GM21528 (cell line): ENCODE results near the gene AKAP5.
"Not testable (repeated sequence)": the region's sequence is repeated elsewhere in the genome, so short reads cannot be mapped to it uniquely, and the experiment has no call there.

Experiments
- ATAC-seq: cut with Tn5 transposase; IDR thresholded peaks from one replicate; pipeline ENCODE4 v1.9.1; 2021; ENCODE audit warnings: mild to moderate bottlenecking, moderate library complexity; ENCODE audit not compliant: unreplicated experiment, low FRiP score

The AKAP5 gene

DNA sequence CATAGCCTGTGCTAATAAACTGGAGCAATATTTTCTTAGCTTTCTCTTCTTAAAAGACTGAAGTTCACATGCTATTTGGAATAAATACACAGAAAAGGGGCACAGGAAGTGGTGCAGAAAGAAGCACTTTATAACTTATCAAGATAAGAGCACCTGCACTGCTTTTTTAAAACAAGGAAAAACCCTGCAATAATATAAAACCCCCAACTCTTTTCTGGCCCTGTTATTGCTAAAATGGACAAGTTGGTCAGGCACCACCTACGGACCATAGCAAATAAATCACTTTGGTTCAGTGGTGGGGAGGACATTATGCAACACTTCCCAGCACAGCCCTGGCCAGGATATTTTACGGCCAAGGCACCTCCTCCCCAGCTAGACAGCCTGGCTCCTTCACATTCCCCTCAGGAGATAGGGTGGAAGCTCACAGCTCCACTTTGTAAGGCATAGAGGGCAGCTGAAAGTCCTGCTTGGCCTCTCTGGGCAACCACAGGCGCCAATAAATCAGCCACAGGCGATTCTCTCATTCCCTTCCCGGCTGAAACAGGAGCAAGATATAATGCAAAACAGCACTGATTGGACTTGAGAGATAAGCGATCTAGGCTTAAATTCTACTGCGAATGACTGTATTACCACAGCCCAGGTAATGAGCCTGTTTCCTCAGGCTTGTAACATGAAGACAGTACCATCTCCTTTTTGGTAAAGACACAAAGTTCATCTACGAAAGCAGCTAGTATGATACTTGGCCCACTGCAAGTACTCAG is 36.3 kb downstream of the AKAP5 start:
- no peak for ATAC-seq

- ATAC-seq, result no peak
Measured at GRCh38 chr14:64502456-64502855, 37.2 kb downstream of the AKAP5 start.

DNA sequence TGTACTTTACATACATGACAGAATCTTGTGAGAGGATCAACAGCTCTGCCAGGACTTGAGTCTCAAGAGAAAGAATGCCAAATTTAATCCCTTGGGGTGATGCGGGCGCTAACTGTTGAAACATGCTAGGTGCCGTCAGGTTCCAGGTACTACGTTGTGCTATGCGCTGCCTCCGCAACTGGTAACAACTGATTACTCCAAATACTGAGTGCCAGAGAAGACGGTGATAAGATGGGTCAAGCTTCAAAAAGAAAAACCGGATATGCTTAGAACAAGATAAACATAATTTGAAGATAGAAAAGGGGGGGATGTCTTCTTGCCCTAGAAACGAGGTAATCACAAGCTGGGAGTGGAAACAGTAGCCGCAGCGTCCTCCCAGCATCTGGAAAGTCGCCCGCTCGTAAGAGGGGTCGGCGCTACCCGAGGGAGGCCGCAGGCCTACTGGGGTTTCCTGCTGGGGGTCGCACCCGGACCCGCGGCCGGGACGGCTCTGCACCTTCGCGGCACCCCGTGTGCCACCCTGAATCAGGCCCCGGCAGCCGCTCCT is 37.7 kb downstream of the AKAP5 start:
- ATAC-seq, result peak; percentile 7

DNA sequence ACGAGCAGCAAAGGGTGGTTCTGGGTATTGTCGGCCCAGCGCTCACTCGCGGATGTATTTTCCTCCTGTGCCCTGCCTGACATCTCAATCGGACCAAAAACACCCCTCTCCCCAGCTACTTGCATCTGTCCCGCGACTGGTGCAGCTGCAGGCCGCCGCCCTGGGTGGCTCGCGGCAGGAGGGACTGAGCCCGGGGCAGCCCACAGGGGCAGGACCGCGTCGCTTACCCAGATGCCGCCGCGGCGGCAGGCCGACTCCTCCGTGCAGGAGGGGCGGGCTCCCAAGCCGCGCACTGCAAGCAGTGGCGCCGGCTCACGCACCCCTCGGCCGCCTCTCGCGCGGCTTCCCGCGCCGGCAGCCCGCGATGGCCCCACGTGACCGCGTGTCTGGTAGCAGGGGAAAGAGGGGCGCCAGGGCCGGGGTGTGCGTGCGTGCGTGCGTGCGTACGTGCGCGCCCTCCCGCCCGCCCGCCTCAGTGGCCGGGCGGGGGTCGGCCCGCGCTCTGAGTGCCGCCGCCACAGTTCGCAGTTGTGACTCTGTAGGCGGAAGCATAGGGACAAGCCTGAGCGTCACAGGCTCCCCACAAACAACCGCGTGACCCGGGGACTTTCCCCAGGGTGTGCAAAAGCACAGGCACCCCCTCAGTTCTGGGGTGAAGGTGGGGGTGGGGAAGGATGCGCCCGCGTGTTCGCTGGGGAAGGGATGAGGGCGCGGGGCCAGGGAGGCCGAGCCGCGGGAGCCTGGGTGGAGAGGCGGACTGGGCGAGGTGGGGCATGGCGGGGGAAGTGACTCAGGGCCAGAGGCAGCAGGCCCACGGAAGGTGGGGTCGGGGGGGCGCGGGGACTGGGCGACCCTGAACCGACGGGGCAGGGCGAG is 38.4 kb downstream of the AKAP5 start, which contains the start of gene ZBTB25:
TSS of gene ZBTB25 (minus strand) at position 405 of the 876 bp plus-strand sequence. CDS start 13,305 bp downstream, outside the sequence.
- peak; percentile 60 for ATAC-seq

DNA sequence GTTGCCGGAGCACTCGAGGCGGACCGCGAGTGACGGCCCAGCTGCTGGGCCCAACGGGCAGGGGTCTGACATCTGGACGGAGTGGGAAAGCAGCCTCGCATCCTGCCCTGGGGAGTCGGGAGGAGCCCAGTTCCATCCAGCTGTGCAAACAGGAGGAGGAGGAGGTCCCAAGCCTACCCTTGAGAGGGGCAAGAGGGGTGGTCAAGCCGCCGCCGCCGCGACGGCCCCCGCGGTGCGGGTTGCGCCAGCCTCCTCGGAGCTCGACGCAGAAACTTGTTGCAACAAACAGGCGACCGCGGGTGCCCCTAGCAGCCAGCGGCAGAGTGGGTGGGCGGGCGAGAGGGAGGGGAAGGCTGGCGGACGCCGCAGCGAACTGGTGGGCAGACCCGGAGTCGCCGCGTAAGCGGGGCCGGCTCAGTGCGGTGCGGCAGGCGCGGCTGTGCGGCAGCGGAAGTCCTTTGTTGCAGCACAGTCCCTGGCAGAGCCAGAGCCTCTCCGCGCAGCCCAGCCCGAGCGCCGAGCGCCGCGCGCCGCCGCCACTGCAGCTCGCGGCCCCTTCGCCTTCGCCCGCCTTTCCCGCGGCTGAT is 39.1 kb downstream of the AKAP5 start, which contains the start of gene ZBTB1:
TSS of gene ZBTB1 (plus strand) at position 461 of the 587 bp plus-strand sequence. CDS start 16,735 bp downstream, outside the sequence.
- peak; percentile 31 for ATAC-seq

DNA sequence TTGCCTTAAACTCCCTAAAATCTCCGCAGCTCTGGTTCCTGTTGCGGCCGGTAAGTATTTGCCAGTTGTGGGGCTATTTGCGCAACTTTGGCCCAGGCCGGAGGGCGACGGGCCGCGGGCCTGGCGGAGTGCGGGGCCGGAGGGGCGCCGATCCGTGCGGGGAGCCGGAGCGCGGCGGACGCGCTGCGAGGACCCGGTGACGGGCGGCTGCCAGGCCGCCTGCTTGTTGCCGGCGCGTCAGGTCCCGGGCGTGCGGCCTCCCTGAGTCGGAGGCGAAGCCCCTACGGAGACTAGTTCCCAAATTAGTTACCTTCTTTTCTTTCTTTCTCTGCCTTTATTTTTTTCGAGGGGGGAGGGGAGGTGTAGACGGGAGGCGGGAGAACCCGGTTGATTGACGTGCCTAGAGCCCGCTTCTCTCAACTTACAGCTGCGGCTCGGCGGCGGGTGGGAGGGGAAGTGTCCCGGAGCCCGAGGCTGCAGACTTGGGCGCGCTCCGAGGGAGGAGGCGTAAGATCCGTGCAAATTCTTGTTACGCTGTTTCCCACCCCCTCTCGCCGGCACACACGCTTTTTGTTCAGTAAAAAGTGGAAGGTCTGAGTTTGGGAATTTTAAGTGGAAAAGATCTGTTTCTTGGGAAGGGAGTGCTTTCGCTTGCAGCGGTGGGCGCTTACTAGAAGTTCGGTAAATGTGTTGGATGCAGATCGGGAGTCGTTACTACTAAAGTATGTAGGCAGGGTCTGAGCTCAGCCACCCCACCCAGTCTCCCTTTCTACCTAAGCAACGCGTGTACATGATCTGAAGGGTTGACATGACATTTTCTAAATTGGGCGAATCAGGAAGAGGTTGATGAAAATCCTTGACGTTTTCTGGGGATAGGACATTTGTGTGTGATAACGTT is 39.8 kb downstream of the AKAP5 start:
- ATAC-seq, result peak; percentile 25

- ATAC-seq, result no peak
Measured at GRCh38 chr14:64506721-64507120, 41.4 kb downstream of the AKAP5 start.

DNA sequence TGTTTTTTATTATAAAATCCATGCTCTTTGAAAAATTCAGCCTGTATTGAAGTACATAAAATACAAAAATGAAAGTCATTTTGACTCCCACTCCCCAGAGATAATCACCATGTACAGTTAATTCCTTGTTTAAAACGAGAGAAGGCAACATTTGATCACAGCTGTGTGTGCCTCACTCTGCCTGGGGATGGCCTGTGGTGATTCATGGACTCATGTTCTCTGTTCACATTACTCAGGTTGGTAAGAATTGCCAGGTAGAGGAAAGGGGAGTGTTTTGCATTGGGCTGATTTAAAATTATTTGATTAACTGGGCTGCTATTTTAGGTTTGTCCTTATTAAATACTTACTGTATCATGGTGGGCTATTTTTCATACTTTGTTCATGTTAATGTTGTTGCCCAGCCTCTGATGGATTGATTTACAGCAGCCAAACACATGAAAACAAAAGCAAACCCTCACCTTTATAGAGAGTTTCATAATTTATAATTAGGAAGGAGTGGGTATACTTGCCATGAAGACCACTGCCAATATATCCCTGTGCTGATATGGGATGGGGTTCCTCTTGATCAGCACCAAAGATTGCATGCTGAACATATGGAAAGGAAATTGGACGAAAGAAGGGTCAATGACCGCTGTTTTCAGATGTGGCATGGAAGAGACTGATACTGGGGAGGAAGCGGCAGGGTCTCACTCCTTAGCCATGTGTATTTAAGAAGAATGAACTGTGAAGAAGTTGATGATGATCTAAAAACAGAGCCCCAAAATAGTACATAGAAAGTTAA is 42.3 kb downstream of the AKAP5 start:
- no peak for ATAC-seq

DNA sequence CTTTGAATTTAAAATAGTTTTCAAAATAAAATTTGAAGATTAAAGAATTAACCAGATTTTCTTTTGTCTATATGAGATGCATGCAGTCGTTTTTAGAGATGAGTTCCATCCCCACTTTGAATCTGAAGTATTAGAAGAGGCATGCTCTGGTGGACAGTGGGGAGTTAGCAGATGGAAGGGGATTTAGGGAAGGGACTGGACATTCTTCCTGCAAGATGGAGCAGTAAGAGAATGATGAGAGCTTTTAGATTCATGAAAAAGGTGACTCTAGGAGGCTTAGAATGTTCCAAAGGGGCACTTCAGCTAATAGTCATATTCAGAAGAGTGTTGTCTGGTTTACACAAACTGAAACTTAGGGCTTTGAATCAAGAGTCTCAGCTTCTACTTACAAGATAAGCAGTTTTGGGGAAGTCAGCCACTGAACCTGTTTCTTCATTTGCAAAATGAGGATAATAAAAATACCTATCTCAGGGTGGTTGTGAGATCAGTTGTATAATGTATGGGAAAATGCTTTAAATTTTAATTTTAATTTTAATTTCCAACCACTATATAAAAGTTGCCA is 43.0 kb downstream of the AKAP5 start:
- no peak for ATAC-seq

DNA sequence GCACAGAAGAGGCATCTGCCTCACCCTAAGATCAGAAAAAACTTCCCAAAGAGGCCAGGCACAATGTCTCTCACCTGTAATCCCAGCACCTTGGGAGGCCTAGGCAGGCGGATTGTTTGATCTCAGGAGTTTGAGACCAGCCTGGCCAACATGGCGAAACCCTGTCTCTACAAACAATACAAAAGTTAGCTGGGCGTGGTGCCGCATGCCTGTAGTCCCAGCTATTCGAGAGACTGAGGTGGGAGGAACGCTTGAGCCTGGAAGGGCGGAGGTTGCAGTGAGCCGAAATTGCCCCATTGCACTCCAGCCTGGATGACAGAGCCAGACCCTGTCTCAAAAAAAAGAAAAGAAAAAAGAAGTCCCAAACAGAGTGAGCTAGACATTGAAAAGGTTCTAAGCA is 43.7 kb downstream of the AKAP5 start:
- ATAC-seq, result no peak

GRCh38 chr14:64510825-64511671 is 45.7 kb downstream of the AKAP5 start:
- ATAC-seq, result no peak

- ATAC-seq, result no peak
Measured at GRCh38 chr14:64513271-64513670, 48.0 kb downstream of the AKAP5 start.

DNA sequence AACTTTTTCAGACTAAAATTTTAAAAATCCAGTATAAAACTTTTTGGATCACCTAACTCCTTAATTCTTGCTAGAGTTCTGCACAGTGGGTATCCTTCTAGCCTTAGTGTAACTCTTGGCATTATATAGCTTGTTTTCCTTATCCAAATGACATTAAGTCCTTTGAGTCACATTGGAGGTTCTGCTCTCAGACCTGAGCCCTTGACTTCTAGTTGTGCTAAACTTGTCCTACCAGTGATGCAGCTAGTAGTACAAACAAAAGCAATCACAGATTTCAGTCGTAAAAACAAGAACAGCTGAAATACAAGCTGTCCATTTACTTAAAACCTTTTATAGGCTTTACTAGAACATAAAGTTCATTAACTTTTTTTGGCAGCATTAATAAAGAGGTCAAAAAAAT is 49.8 kb downstream of the AKAP5 start:
- no peak for ATAC-seq

- no peak for ATAC-seq
Measured at GRCh38 chr14:64516969-64517368, 51.7 kb downstream of the AKAP5 start.

DNA sequence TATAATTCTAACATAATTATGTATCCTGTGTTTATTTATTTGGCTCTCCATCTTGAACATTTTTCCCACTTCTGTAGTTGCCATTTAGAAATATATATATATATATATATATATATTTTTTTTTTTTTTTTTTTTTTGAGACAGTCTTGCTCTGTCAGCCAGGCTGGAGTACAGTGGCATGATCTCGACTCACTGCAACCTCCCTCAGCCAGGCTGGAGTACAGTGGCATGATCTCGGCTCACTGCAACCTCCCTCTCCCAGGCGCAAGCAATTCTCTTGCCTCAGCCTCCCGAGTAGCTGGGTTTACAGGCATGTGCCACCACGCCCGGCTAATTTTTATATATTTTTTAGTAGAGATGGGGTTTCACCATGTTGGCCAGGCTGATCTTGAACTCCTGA is 52.4 kb downstream of the AKAP5 start:
- ATAC-seq, result not testable (repeated sequence)

DNA sequence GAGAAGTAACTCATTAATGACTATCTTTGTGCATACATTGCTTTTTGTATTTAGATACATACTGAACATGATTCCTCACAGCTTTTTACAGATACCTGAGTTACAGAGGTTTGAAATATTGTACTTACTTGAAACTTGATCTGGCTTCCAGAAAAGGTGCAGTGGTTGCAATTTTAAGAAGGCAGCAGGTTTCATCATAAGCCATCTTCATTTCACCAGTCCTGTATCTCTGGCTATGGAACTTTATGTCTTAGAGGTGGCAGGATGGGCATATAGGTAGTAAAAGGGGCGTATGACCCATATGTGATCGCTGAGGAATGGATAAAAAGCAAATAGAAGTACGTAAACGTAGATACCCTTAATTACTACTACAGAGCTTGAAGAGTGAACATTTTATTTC is 52.9 kb downstream of the AKAP5 start:
- no peak for ATAC-seq

DNA sequence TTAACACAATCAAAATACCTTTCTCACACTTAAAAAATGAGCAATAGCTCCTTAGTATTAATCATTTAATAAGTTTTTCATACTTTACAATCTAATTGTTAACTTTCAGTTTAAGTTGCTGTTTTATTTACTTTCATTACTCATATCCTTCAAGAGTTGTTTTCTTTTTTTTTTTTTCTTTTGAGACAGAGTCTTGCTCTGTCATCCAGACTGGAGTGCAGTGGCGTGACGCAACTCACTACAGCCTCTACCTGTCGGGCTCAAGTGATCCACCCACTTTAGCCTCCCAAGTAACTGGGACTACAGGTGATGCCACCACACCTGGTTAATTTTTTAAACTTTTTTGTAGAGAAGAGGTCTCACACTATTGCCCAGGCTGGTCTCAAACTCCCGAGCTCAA is 55.4 kb downstream of the AKAP5 start:
- no peak for ATAC-seq
